Measurements from ENCODE around the gene CNNM4. TPM values are rescaled to one million over a fixed set of nuclear protein-coding genes. Genes with fewer than 3 reads are reported as not detected.

The CNNM4 gene
- total and polyA plus RNA-seq, 2 of the 4 experiments (the other 2 are of a cell fraction), result 2.0 to 4.1 TPM

DNA sequence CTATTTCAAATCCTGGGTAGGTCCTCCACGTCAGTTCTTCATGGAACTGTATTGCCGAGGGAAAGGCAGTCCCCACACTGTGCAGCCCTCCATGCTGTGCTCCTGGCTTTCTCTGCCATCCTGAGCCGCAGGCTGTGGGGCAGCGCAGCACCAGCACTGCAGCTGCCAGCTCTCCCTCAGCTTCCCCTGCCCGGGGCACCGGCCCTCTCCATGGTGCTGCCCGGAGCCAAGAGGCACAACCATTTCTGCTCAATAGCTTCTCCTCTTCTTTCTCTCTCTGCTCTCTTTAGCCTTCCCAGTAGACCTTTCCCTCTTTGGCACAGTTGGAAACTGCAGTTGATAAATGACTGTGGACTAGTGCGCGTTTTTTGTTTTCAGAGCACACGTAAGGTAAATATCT, 71.0 kb downstream of the CNNM4 start:
- peaks cover 28% of the 10 kb centered on the region for H3K36me3 ChIP-seq (ENCODE audit: control insufficient read depth, insufficient read depth, low read length)
- WGBS, 2 experiments (ENCODE audit: extremely low coverage in 2 of 2, insufficient read length in 1 of 2), result 100% methylated on average over 4 of the region's 10 CpGs; no CpG with 5 or more reads in 1 of the 2 experiments
- no peak for DNase-seq

More for the DNA sequence above, 71.0 kb downstream of the CNNM4 start:
- Histone ChIP-seq H3K79me1 (ENCODE audit: low read depth in 1 of 2, low read length in 2 of 2) (0 out of 4 replicates have a peak, but pooled peaks cover 0 to under 1% of the 10 kb centered on the region in 2 experiments), H2BK5ac (ENCODE audit: low read depth, low read length, poor library complexity, severe bottlenecking) (no peak overlapping the region), H3K4me1 (ENCODE audit: control insufficient read depth, insufficient read depth, low read length) (peaks cover 10% of the 10 kb centered on the region; the same call in 1 of the 2 replicates), H3K23ac (ENCODE audit: low read depth, low read length) (no peak overlapping the region), H4K5ac (ENCODE audit: low read depth, low read length) (no peak overlapping the region), H4K91ac (ENCODE audit: insufficient read depth, low read depth, low read length) (no peak overlapping the region), H3K4me2 (ENCODE audit: low read depth, low read length) (no peak overlapping the region), H3K18ac (ENCODE audit: low read depth, low read length) (no peak overlapping the region), H4K8ac (ENCODE audit: low read depth in 2 of 2, low read length in 2 of 2) (no peak overlapping the region), H3K14ac (replicated peaks; ENCODE audit: low read depth, low read length) (no peak overlapping the region), H2BK15ac (ENCODE audit: low read depth, low read length) (no peak overlapping the region), H3K56ac (ENCODE audit: extremely low read depth, insufficient read depth, low read length) (no peak overlapping the region), H2BK20ac (ENCODE audit: low read depth, low read length) (no peak overlapping the region), H3K4me3 (ENCODE audit: insufficient read depth, low read depth, low read length) (no peak overlapping the region), H4K20me1 (ENCODE audit: insufficient read depth, low read length) (no peaks in the 10 kb centered on the region), H2BK120ac (ENCODE audit: low read depth, low read length) (no peak overlapping the region), H3K27me3 (ENCODE audit: control insufficient read depth, insufficient read depth, low read length) (no peaks in the 10 kb centered on the region), H3K4ac (ENCODE audit: low read depth, low read length) (no peak overlapping the region), H2AK9ac (replicated peaks; ENCODE audit: low read depth, low read length, poor library complexity) (no peak overlapping the region), H3K27ac (ENCODE audit: insufficient read depth, low read length) (no peak overlapping the region), H2AK5ac (ENCODE audit: low read depth, low read length) (no peak overlapping the region), H3K9me3 (ENCODE audit: control insufficient read depth, insufficient read depth, low read length) (no peaks in the 10 kb centered on the region), H2AFZ (replicated peaks; ENCODE audit: low read length, poor library complexity) (no peak overlapping the region), H3K9me1 (ENCODE audit: insufficient read depth, low read length) (peaks cover 11% of the 10 kb centered on the region; the same call in 1 of the 2 replicates), H3K9ac (ENCODE audit: low read depth, low read length) (no peak overlapping the region)
- TF ChIP-seq, protein P1, sequence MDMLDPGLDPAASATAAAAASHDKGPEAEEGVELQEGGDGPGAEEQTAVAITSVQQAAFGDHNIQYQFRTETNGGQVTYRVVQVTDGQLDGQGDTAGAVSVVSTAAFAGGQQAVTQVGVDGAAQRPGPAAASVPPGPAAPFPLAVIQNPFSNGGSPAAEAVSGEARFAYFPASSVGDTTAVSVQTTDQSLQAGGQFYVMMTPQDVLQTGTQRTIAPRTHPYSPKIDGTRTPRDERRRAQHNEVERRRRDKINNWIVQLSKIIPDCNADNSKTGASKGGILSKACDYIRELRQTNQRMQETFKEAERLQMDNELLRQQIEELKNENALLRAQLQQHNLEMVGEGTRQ (IDR thresholded peaks at IDR 0.05; ENCODE audit: low read depth, low read length), result no peak
- TF ChIP-seq MAZ (IDR thresholded peaks at IDR 0.05; ENCODE audit: borderline replicate concordance, low read depth, low read length), result no peak
- no peak for TF ChIP-seq NFE2L2 (IDR thresholded peaks at IDR 0.05; ENCODE audit: low read depth, low read length)
- TF ChIP-seq MXI1 (IDR thresholded peaks at IDR 0.05; ENCODE audit: borderline replicate concordance, low read depth, low read length), result no peak
- TF ChIP-seq RAD21 (IDR thresholded peaks at IDR 0.05; ENCODE audit: low read length), result no peak
- no peak for TF ChIP-seq SMC3 (IDR thresholded peaks at IDR 0.05; ENCODE audit: low read depth, low read length)
- no peak for TF ChIP-seq RCOR1 (IDR thresholded peaks at IDR 0.05; ENCODE audit: insufficient replicate concordance, low read length)
- no peak for TF ChIP-seq RFX5 (IDR thresholded peaks at IDR 0.05; ENCODE audit: low read depth, low read length)
- TF ChIP-seq CEBPB (IDR thresholded peaks at IDR 0.05; ENCODE audit: low read depth, low read length), result no peak
- TF ChIP-seq BHLHE40 (IDR thresholded peaks at IDR 0.05; ENCODE audit: low read depth, low read length), result no peak
- no peak for TF ChIP-seq POLR2A (IDR thresholded peaks at IDR 0.05; ENCODE audit: low read depth, low read length)
- no peak for TF ChIP-seq FOS (IDR thresholded peaks at IDR 0.05; ENCODE audit: low read depth, low read length)
- TF ChIP-seq CHD1 (IDR thresholded peaks at IDR 0.05; ENCODE audit: low read depth, low read length), result no peak
- in situ Hi-C loops (cut with MboI; ENCODE audit: low sequenced_read_pairs) (no loop called here), dilution Hi-C loops (cut with HindIII; ENCODE audit: low sequenced_read_pairs, unreplicated experiment) (no loop called here), intact Hi-C loops (cut with micrococcal nuclease) (no loop called here)
- no peak for ATAC-seq (ENCODE audit: low read depth)
- BruUV-seq (replicated peaks), result no TSS peak
- POLR2A ChIA-PET (ENCODE audit: unreplicated experiment), result no interaction called here
- CTCF ChIA-PET, result interaction anchor here (1.0 kb wide), 1 partner anchor 26 kb away, joined by 4 read pairs; the partner anchor contains the start of gene ANKRD39
